HS-5 (cell line): ENCODE data around the gene IDH3G.

Experiments
- DNase-seq: peaks from one replicate; pipeline ENCODE4 v3.0.0-alpha.2; 2012; ENCODE audit warnings: low read depth

IDH3G gene

DNA sequence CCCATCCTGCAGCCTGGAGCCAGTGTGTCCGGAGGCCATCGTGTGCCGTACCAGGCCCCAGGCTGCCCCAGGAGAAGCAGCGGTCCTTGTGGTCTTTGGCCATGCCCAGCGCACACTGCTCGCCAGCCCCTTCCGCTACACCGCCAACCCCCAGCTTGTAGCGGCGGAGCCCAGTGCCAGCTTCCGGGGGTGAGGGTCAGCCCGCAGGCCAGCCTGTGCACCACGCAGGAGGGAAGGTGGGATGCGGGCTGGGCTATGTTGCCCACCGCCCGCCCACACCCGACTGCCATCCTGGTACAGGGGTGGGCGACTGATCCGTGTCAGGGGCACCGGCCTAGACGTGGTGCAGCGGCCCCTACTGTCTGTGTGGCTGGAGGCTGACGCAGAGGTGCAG lies 21.0 kb downstream of the IDH3G start:
- DNase-seq: no peak

DNA sequence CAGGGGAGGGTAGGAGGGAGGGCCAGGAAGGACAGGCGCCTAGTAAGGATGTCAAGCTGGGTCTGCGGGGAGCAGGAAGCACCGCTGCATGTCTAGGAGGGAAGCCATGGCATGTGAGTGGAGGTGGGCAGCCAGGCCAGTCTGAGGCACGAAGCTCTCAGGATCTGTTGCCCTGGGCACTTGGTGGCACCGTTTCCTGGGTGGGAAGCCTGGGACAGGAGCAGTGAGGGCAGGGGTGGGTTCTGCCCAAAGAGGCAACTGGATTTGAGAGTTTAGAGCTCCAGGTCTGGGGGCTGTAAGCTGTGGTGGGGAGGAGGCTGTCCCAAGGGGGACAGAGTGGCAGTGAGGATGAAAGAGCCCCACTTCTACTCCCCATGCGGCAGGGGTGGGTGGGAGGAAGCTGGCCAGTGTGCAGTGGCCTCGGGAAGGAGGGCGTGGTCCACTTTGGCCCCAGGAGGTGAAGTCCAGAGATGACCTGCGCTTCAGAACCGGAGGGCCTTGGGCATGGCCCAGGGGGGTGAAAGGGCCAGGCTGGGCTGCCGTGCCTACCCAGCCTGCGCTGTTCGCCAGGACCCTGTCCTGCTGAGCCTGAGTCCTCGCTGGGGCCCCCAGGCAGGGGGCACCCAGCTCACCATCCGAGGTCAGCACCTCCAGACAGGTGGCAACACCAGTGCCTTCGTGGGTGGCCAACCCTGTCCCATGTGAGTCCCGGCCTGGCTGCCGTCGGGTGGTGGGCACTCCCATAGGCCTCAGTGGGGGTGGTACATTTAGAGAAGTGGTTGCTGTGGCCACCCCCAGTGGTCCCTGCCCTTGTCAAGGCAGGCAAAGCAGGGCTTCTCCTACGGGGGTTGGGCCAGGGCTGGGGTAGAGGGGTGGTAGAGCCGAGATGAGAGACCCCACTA lies 21.6 kb downstream of the IDH3G start:
- DNase-seq: no peak

DNA sequence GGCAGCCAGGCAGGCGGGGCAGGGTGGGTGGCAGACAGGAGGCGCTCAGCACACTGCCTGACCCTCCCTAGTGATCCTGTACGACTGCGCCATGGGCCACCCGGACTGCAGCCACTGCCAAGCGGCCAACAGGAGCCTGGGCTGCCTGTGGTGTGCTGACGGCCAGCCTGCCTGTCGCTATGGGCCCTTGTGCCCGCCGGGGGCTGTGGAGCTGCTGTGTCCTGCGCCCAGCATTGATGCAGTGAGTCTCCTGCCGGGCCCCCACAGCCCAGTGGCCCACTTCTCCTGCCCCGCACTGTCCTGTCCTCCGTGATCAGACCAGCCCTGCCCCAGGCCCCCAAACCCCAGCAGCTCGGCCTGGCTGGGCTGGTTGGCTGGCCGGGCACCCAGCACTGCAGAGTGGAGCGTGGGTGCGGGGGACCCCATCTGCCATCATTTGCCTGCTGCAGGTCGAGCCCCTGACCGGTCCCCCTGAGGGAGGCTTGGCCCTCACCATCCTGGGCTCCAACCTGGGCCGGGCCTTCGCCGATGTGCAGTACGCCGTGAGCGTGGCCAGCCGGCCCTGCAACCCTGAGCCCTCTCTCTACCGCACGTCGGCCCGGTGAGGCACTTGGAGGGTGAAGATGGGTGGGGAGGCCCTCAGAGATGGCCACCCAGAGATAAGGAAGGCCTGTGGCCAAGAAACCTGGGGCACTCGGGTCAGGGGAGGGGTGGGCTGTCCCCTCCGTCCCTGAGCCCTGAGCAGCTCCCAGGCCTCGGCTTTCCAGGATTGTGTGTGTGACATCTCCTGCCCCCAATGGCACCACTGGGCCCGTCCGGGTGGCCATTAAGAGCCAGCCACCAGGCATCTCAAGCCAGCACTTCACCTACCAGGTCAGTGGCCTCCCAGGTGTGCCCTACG lies 22.5 kb downstream of the IDH3G start:
- DNase-seq: no peak

DNA sequence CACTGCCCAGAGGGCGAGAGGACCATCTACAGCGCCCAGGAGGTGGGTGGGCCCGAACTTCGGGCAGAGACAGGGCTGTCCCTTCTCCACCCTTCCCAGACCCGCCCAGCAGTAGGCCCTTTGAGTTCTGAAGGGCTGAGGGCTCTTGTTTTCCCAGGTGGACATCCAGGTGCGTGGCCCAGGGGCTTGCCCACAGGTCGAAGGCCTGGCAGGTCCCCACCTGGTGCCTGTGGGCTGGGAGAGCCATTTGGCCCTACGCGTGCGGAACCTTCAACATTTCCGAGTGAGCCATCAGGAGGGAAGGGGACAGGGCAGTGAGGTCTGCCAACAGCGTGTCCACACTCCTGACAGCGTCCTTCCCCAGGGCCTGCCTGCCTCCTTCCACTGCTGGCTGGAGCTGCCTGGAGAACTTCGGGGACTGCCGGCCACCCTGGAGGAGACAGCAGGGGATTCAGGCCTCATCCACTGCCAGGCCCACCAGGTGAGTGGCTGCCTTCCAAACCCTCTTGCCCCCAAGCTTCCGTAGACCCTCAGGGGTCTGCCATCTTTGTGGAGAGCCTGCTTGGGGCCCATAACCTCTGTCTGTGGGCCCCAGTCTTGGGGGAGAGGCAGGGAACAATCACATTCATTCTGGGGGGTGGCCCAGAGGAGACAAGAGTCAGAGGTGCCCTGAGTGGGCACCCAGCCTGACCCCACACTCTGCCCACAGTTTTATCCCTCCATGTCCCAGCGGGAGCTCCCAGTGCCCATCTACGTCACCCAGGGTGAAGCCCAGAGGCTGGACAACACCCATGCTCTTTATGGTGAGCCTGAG lies 23.4 kb downstream of the IDH3G start:
- DNase-seq: no peak

DNA sequence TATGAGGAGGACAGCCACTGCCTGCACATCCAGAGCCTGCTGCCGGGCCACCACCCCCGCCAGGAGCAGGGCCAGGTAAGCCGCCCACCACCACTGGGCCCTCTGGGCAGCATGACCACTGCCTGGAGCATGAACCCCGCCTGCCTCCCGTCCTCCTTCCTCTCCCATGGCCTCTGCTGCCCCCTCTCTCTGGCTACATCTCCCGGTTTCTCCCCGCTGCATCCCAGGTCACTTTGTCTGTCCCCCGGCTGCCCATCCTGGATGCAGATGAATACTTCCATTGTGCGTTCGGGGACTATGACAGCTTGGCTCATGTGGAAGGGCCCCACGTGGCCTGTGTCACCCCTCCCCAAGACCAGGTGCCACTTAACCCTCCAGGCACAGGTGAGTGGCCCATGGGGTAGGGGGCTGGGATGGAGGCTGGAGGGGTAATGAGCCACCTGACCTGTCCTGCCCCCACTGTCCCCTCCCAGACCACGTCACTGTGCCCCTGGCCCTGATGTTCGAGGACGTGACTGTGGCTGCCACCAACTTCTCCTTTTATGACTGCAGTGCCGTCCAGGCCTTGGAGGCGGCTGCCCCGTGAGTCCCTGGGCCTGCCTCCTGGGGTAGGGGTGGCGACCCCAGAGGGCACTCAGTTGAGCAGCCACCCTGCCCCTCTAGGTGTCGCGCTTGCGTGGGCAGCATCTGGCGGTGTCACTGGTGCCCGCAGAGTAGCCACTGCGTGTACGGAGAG lies 24.1 kb downstream of the IDH3G start:
- DNase-seq: no peak

DNA sequence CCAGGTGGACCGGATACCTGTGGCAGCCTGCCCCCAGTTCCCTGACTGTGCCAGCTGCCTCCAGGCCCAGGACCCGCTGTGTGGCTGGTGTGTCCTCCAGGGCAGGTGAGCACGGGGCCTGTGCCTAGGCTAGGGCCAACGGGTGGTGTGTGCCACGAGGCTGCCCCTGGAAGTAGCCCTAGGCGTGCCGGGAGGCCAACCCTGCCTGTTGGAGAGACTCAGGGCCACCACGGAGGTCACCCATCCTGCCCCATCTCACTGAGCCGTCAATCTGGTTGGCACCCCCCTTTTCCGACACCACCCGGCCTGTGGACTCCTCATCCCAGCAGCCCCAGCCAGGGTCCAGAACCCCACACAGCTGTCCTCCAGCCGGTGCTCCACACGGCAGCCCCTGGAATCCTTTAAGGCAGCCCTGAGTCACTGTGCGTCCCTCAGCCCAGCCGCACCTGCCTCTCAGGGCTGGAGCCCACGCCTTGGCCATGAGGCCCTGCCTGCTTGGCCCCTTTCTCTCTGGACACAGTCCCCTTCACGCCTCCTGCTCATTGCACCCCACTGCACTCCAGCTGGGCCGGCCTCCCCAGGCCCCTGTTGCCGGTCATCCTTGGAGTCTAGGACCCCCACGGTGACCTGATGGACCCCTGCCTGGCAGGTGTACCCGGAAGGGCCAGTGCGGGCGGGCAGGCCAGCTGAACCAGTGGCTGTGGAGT lies 24.9 kb downstream of the IDH3G start:
- no peak for DNase-seq

DNA sequence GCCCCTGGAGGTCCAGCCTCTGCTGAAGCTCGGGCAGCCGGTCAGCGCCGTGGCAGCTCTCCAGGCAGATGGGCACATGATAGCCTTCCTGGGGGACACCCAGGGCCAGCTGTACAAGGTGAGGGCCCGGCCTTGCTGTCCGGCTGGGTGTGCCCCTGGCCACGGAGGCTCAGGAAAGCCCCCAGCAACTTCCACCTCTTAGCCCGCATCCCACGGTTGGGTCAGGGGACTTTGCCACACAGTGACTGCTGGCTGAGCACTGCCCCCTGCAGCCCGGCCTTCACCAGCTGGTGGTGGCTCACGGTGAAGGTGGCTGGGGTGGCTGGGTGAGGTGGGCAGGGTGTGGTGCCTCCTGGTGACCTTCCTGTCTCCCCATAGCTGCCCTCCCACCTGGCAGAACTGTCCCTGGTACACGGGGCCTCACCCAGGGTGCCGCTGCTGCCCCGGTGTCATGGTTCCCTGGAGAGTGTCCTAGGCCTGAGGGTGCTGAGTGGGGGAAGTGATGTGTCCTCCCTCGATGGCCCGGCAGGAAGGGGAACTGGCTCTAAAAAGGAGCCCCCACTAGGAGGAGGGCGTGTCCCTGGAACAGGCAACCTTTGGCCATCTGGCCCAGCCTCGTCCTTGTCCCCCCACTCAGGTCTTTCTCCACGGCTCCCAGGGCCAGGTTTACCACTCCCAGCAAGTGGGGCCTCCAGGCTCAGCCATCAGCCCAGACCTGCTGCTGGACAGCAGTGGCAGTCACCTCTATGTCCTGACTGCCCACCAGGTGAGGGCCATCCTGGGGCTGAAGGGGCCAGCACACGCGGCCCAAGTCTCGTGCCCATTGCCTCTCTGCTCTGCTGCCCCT lies 25.6 kb downstream of the IDH3G start:
- DNase-seq: no peak

DNA sequence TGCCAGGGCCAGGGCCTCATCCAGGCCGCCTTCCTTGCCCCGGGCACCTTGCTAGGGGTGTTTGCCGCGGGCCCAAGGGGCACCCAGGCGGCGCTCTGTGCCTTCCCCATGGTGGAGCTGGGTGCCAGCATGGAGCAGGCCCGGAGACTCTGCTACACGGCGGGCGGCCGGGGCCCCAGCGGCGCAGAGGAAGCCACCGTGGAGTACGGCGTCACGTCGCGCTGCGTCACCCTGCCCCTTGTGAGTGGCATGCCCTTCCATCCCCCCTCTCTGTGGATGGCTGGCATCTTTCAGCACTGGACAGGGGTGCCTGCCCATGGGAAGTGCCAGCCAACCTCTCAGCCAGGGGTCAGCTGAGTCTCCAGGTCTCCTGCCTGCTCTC lies 26.5 kb downstream of the IDH3G start:
- DNase-seq: no peak

DNA sequence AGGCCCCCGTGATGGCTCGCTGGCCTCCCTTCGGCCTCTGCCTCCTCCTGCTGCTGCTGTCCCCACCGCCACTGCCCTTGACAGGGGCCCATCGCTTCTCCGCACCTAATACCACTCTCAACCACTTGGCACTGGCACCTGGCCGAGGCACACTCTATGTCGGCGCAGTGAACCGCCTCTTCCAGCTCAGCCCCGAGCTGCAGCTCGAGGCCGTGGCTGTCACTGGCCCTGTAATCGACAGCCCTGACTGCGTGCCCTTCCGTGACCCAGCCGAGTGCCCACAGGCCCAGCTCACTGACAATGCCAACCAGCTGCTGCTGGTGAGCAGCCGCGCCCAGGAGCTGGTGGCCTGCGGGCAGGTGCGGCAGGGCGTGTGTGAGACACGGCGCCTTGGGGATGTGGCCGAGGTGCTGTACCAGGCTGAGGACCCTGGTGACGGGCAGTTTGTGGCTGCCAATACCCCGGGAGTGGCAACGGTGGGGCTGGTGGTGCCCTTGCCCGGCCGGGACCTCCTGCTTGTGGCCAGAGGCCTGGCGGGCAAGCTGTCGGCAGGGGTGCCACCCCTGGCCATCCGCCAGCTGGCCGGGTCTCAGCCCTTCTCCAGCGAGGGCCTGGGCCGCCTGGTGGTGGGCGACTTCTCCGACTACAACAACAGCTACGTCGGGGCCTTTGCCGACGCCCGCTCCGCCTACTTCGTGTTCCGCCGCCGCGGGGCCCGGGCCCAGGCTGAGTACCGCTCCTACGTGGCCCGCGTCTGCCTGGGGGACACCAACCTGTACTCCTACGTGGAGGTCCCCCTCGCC lies 27.1 kb downstream of the IDH3G start:
- no peak for DNase-seq

DNA sequence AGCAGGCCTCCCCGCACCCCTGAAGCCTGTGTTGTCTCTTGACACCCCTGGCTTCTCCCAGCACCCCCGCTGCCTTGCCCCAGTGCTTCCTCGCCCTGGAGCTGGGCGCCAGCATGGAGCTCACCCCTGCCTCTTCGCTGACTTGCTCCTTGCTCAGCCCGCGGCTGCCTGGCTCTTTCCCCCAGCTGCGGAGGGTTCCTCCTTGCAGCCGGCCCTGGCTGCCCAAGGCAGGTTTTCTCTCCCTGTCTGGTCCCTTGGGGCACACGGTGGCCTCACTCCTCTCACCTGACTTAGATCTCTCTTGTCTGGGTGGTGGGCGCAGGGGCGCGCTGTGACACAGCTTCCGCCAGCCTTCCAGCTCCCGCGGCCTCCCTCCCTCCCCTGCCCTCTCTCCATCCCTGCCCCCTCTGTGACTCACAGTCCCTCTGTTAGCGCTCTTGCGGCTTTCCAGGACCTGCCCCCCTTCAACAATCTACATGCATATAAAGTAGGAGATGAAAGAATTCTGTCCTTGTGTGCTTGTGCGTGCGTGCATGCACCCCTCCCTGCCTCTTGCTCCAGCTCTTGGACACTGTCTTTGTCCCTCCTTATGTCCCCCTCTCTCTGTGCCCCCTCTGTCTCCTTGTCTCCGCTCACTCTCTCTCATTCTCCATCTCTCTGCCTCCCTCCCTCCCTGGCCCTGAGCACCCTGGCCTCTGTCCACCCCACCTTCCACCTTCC lies 27.9 kb downstream of the IDH3G start:
- DNase-seq: peak; percentile 36

DNA sequence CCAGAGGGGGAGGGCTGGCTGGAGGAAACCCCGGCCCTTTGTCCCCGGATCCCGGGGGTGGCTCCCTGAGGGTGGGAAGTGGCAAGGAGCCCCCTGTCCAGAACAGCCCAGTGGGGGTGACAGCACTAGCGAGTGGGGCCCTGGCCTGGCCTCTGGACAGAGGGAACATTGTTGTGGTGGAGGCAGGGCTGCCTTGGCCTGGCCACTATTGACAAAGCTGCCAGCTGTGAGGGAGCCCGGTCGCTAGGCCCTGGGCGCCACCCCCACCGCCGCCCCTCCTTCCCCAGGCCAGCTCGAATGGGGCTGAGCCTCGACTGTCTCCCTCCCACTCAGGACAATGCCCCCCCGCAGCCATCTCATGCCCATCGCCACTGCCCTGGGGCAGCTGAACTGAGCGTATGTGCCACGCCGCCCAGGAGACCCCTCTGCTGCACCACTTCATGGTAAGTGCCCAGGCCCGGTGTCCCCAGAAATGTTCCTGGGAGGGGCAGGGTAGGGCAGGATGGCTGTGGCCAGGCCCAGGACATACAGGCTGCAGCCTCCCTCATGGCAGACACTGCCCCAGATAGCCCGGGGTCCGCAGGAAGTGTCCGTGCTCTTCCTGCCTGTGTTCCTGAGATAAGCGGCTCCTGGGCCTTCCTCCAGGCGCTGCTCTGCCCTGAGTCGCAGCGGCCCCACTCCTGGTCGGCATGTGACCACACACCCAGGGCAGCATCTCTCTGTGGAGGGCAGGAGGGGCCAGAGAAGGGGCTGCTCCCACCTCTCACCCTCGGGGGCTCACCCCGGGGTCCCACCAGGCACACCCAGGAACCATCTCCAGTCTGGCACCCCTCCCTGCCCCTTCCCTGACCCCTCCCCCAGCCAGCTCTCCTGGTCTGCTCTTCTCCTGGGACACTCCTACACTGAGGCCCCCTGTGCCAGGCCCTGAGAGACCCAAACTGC lies 28.8 kb downstream of the IDH3G start:
- DNase-seq: no peak

DNA sequence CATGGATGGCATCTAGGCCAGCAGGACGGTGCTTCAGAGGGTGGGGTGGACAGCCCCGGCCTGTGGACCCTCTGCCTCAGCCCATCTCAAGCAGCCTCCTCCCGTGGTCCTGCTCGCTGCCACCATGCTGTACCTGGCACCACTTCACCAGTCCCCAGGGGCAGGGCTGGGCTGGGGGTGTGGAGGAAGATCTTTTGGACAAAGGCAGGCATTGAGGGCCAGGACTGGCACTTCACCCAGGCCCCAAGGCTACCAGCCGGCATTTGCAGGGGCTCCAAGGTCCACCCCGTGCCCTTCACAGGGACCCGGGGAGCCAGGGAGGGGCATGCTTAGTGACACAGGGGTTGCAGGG lies 29.4 kb downstream of the IDH3G start:
- DNase-seq: no peak

DNA sequence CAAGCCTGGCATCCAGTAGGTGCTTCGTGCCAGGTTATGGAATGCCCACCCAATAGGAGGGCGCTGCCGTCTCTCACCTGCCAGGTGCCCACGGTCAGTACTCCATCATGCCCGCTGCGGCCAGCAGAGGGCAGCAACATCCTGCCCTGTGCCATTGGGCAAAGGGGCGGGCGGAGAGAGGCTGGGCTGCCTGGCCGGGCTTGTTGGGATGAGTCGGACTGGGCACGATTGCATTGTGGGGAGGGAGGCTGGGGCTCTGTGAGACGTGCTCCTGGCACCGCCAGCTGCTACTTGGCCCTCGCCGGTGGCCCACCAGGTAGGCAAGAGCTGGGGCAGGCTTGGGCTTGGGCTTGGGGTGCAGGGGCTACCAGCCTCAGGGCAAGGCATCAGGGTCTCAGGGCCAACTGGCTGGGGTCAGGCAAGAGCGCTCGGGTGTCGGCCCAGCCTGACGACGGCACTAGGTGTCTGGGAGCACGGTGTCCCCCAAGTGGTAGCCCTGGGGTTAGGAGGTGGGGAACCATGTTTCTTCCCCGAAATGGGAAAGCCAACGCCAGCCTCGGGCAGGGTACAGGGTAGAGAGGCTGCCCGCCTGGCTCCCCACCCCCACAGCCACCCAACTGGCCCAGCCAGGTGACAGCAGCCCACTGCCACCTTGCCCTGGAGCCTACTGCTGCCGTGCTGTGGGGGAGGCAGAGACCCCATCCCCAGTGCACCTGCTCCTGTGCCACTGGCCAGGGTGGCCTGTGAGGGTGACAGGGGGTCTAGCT lies 30.0 kb downstream of the IDH3G start, which contains the start of gene PLXNB3:
Gene PLXNB3 (plus strand): TSS at position 261 of the 767 bp plus-strand sequence. CDS start 1,287 bp downstream, outside the sequence.
- peak; percentile 24 for DNase-seq

DNA sequence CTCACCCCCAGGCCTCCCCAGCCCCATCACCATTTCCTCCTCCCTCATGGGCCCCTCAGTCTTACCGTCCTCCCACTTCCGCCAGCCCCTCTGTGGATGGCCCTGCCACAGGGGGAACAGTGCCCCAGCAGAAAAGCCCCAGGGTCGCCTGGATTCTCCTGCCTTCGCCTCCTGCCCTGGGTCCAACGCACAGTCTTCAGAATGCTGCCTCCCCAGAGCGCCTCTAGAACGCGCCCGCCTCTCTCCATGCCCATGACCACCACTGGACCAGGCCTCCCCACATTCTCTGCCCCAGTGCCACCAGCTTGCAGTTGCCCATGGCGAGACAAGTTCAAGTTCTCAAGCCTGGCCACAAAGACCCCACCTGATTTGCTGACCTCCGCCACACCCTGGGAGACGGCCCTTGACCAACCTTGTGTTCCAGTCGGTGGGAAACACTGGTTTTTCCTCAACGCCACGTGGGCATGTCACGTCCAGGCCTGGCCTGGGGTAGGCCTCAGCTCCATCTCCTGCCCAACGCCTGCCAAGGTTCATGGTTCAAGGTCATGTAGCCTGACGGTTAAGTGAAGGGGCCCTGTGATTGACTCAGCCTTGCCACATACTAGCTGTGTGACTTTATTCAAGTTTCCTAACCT lies 30.8 kb downstream of the IDH3G start:
- DNase-seq: no peak

DNA sequence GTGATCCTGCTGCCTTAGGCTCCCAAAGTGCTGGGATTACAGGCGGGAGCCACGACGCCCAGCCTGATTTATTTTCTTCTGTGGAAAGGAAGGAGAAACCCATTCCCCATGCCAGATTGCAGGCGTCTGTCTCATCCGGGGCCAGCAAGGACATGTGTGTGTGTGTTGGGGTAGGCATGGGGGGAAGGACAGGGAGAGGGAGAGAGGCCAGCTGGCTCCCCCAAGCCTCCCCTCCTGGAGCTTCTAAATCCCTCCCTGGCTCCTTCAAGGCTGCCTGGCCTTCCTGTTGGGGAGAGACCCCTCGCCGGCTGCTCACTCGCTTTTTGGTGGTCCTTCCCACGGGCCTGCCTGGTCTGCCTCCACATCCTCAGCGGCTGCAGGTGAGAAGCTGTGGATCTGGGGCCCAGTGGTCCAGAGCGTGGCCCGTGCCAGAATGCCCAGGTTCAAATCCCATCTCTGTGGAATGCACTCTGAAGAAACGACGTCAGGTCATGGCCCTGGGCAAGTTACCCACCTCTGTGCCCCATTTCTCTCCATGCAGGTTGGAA lies 31.5 kb downstream of the IDH3G start:
- DNase-seq: no peak

DNA sequence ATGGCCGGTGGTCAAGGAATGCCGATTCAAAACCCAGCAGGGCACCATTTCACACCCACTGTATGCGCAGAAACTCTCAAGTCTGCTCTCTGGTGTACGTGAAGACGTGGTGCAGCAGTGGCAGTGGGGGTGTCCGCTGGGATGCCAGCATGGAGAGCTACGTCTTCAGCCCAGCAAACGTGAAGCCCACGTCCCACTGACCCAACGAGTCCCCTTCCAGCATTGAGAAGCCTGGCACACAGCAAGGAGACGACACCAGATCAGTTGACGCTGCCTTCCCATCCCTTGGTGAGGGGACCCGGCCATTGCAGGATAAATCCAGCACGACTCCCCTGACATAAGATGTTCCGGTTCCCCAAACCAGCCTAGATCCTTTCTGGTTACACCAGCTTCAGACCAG lies 32.3 kb downstream of the IDH3G start:
- no peak for DNase-seq
